ENCODE measurements around the gene USO1. TPM values are rescaled to one million over a fixed set of nuclear protein-coding genes. Genes with fewer than 3 reads are reported as not detected.
"Not testable (repeated sequence)": the region's sequence is repeated elsewhere in the genome, so short reads cannot be mapped to it uniquely, and the experiment has no call there.

The USO1 gene
- total and polyA plus RNA-seq, 9 of the 15 experiments (the other 6 are each of a cell fraction or from before 2014, with no cell fraction given), result 19.3 to 97.8 (median 48.5) TPM

GRCh38 chr4:75725942-75726538 is 1.7 kb downstream of the USO1 start:
- H4K20me1 ChIP-seq (replicated peaks; ENCODE audit: control insufficient read depth, insufficient read depth, low read length); DNase-seq (ENCODE audit: extremely low read depth in 1 of 4, low spot score in 3 of 4); intact Hi-C loops (cut with micrococcal nuclease); in situ Hi-C loops (cut with MboI); H3K9me1 ChIP-seq (ENCODE audit: control insufficient read depth, insufficient read depth, low read length); BruUV-seq (replicated peaks); H3K9me3 ChIP-seq (replicated peaks; ENCODE audit: control insufficient read depth, insufficient read depth, low read depth, low read length); H3K27me3 ChIP-seq (ENCODE audit: control insufficient read depth in 2 of 2, insufficient read depth in 2 of 2, low read length in 2 of 2); ATAC-seq; H3K36me3 ChIP-seq (ENCODE audit: control insufficient read depth, insufficient read depth, low read length); CTCF ChIA-PET (ENCODE audit: low intra/inter-chr PET ratio); FAIRE-seq: not testable (repeated sequence)
- Histone ChIP-seq H3K4me2 (ENCODE audit: insufficient read depth, low read length) (peak overlapping the region; percentile 94), H3K4me3 (peak overlapping the region; percentile 77), H3K4me1 (replicated peaks in 1 of 2; ENCODE audit: control insufficient read depth in 2 of 2, insufficient read depth in 2 of 2, low read length in 2 of 2) (peaks cover 14 to 27% of the 10 kb centered on the region in 2 experiments; a peak in 3 of 5 replicates), H3K27ac (ENCODE audit: extremely low read depth, low read depth, low read length) (peak overlapping the region; percentile 95), H3K9ac (ENCODE audit: insufficient read depth in 1 of 2, low read depth in 2 of 2, low read length in 2 of 2) (peak overlapping the region; percentile 83 to 97), H3K79me2 (ENCODE audit: control insufficient read depth, insufficient read depth, low read length) (peaks cover 87% of the 10 kb centered on the region), H2AFZ (ENCODE audit: low read depth, low read length) (0 out of 2 replicates have a peak overlapping the region, but pooled peaks have one; percentile 29)
- WGBS (ENCODE audit: insufficient coverage, low coverage, missing lambda C conversion rate), result 16% methylated on average over 19 of the region's 20 CpGs
- POLR2A ChIA-PET, result interaction anchor here (0.6 to 4.0 kb wide), 6 partner anchors 12 to 82 kb away, joined by 3 to 57 read pairs (median 15); no protein-coding TSS in a partner anchor
- TF ChIP-seq POLR3A (IDR thresholded peaks at IDR 0.05; ENCODE audit: borderline replicate concordance, extremely low read depth, insufficient read depth, insufficient read length) (peak; percentile 21), ADNP (tag; IDR thresholded peaks at IDR 0.05) (peak; percentile 71)

- H4K20me1 ChIP-seq (replicated peaks; ENCODE audit: control insufficient read depth, insufficient read depth, low read length), result no peaks in the 10 kb centered on the region
- no peak overlapping the region for H2AFZ ChIP-seq (ENCODE audit: low read depth, low read length)
- ATAC-seq, result no peak
- no TSS peak for BruUV-seq (replicated peaks)
- no peak overlapping the region for H3K4me3 ChIP-seq
- WGBS (ENCODE audit: insufficient coverage, low coverage, missing lambda C conversion rate), result 37% methylated on average over 3 of the region's 3 CpGs
- no peaks in the 10 kb centered on the region for H3K9me3 ChIP-seq (replicated peaks; ENCODE audit: control insufficient read depth, insufficient read depth, low read depth, low read length)
- intact Hi-C loops (cut with micrococcal nuclease) (no loop called here), in situ Hi-C loops (cut with MboI) (no loop called here)
- peaks cover 87% of the 10 kb centered on the region for H3K79me2 ChIP-seq (ENCODE audit: control insufficient read depth, insufficient read depth, low read length)
- peak overlapping the region in 1 of 2 experiments; percentile 73; a peak in 1 of 4 replicates for H3K9ac ChIP-seq (ENCODE audit: insufficient read depth in 1 of 2, low read depth in 2 of 2, low read length in 2 of 2)
- peak in 1 of 4 experiments; percentile 18 for DNase-seq (ENCODE audit: extremely low read depth in 1 of 4, low spot score in 3 of 4)
- FAIRE-seq, result no peak
- H3K27me3 ChIP-seq (ENCODE audit: control insufficient read depth in 2 of 2, insufficient read depth in 2 of 2, low read length in 2 of 2), result no peaks in the 10 kb centered on the region
- POLR2A ChIA-PET, result interaction anchor here (0.6 to 3.8 kb wide), 3 partner anchors 12 to 20 kb away, joined by 3 to 30 read pairs (median 25); no protein-coding TSS in a partner anchor
- peaks cover 14 to 27% of the 10 kb centered on the region in 2 experiments; a peak in 3 of 5 replicates for H3K4me1 ChIP-seq (replicated peaks in 1 of 2; ENCODE audit: control insufficient read depth in 2 of 2, insufficient read depth in 2 of 2, low read length in 2 of 2)
- peak overlapping the region; percentile 94; the same call in 1 of the 2 replicates for H3K4me2 ChIP-seq (ENCODE audit: insufficient read depth, low read length)
- H3K9me1 ChIP-seq (ENCODE audit: control insufficient read depth, insufficient read depth, low read length), result no peaks in the 10 kb centered on the region
- CTCF ChIA-PET (ENCODE audit: low intra/inter-chr PET ratio), result no interaction called here
- no peak overlapping the region for H3K27ac ChIP-seq (ENCODE audit: extremely low read depth, low read depth, low read length)
- H3K36me3 ChIP-seq (ENCODE audit: control insufficient read depth, insufficient read depth, low read length), result 0 out of 3 replicates have a peak, but pooled peaks cover 3% of the 10 kb centered on the region
- TF ChIP-seq NELFE (IDR thresholded peaks at IDR 0.05; ENCODE audit: insufficient read depth, insufficient read length), result no peak
- no peak for TF ChIP-seq TCF15 (CRISPR knock-in tag; IDR thresholded peaks at IDR 0.05)
- TF ChIP-seq MYBL2 (IDR thresholded peaks at IDR 0.05; ENCODE audit: low read depth), result no peak
- TF ChIP-seq MYBL2 (CRISPR knock-in tag; IDR thresholded peaks at IDR 0.05; ENCODE audit: borderline replicate concordance), result no peak
Observed at GRCh38 chr4:75726577-75726976, 2.2 kb downstream of the USO1 start.
